ENCODE measurements around the gene GLRX3. TPM values are rescaled to one million over a fixed set of nuclear protein-coding genes. Genes with fewer than 3 reads are reported as not detected.
"Not testable (repeated sequence)": the region's sequence is repeated elsewhere in the genome, so short reads cannot be mapped to it uniquely, and the experiment has no call there.

GLRX3 gene
- total and polyA plus RNA-seq, 2 donors = 72.7 to 82.4 TPM

DNA sequence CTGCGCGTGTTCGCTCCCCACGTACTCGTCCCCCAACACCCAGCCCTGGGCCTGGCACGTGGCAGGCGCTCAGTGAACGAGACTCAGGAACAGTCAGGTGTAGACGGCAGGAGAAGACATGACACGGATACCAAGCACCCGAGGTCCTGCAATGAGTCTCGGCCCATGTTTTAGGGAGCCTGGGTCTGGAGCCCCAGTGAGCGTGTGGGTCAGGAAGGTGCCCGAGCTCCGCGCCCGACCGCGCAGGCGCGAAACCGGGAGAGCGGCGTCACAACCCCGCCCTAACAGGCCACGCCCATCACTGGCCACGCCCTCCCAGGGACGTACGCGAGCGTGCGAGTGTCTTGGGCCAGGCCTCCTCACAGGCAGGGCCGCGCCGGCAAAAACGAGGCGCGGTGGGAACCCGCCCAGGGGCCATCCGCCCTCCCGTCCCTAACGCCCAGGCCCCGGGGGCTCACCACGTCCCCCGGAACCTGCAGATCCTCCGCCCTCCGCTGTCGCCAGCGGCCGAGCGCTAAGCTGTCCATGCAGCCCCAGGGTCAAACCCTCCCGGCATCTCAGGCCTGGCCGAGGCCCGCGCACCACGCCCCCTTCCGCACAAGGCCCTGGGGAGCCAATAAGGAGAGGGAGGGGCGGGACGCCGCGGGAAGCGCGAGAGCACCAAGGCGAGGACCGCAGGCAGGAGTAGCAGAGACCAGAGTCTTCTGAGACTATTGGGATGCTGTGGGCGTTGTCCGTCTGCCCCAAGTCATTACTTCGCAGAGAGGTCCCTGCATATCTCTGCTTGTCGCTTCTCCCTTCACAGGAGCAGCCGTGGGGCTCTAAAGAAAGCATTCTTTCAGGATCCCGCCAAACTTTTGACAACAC is 25.7 kb upstream of the GLRX3 start, which contains the start of gene C10orf143:
C10orf143 (minus strand) TSS at position 585 of the 867 bp plus-strand sequence; CDS start at position 527, 58 bp downstream.
- no peaks in the 10 kb centered on the region for H3K27me3 ChIP-seq (ENCODE audit: control insufficient read depth in 2 of 2, insufficient read depth in 1 of 2, low read length in 1 of 2)
- under 1% methylated on average over 71 of the region's 71 CpGs for WGBS
- DNase-seq (ENCODE audit: low read depth in 6 of 9, low spot score in 9 of 9) = peak; percentile 94 to 99 (median 97)

DNA sequence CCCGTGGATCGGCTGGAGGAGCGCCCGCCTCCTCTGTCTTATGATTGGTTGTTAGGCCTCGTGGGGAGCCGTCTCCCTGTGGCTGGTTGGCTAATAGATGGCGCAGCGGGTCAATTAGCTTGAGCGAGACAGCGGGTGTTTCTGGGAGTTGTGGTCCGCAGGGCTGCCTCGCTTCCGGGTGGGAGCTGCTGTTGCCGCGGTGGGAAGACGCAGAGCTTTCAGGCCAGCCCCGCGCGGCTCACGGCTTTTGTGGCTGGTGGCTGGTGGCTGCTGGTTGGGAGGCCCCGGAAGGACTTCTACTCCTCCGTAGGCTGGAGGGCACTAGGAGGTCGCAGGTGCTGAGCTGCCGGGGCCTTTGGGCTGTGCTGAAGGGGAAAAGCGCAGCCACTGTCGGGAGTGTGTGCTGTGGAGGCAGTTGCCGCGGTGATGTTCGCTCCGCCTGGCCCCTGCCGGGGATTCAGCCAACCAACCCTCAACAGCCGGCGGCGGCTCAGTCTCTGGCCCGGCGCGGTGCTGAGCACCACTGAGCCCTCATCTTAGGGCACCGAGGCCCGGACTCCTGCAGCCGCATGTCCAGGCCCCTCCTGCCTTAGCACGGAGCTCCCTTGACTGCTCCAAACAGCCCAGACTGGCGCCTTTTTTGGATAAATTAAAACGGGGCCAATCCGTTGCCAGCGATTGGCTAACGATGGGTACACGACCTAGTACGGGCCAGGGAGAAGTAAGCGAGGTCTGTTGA is 24.9 kb upstream of the GLRX3 start:
- peaks cover 0 to 5% of the 10 kb centered on the region in 2 donors for H3K9me3 ChIP-seq (ENCODE audit: control insufficient read depth in 2 of 2, insufficient read depth in 1 of 2, low read length in 1 of 2)
- peak in 8 of 9 donors; percentile 92 to 98 (median 97) for DNase-seq (ENCODE audit: low read depth in 6 of 9, low spot score in 9 of 9)
- 2% methylated on average over 49 of the region's 49 CpGs for WGBS

More for the DNA sequence above, 25.7 kb upstream of the GLRX3 start, which contains the start of gene C10orf143:
- Histone ChIP-seq H3K36me3 (ENCODE audit: control insufficient read depth in 2 of 2, insufficient read depth in 2 of 2, low read length in 1 of 2) (no peaks in the 10 kb centered on the region), H3K4me3 (ENCODE audit: low read length in 2 of 2) (peak within 1 kb of the TSS; percentile 61 to 82), H3K4me1 (ENCODE audit: control insufficient read depth in 2 of 2, insufficient read depth in 2 of 2, low read length in 2 of 2) (peaks cover 0 to 16% of the 10 kb centered on the region in 2 donors), H3K9me3 (ENCODE audit: control insufficient read depth in 2 of 2, insufficient read depth in 1 of 2, low read length in 1 of 2) (peaks cover 0 to 5% of the 10 kb centered on the region in 2 donors), H3K27ac (ENCODE audit: low read depth in 1 of 2, low read length in 1 of 2) (peak within 1 kb of the TSS; percentile 87 to 98)

DNA sequence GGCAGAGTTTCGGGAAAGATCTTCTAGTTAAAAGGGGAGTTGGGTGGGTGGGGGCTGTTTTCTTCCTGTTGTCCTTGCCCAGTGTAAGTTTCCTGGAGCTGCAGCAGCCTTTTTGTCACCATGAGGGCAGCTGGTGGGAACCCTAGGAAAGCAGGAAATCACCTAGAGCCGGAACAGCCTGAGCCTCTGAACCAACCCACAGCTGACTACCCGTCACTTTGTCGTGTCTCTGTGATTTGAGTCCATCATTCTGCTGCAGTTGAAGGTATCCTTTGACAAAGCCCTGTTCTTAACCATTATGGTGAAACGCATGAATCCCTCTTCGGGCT is 24.4 kb upstream of the GLRX3 start:
- Histone ChIP-seq H3K4me1 (ENCODE audit: control insufficient read depth in 2 of 2, insufficient read depth in 2 of 2, low read length in 2 of 2) (peaks cover 0 to 16% of the 10 kb centered on the region in 2 donors), H3K36me3 (ENCODE audit: control insufficient read depth in 2 of 2, insufficient read depth in 2 of 2, low read length in 1 of 2) (no peaks in the 10 kb centered on the region), H3K4me3 (ENCODE audit: low read length in 2 of 2) (peak overlapping the region; percentile 61 to 82), H3K27me3 (ENCODE audit: control insufficient read depth in 2 of 2, insufficient read depth in 1 of 2, low read length in 1 of 2) (no peaks in the 10 kb centered on the region), H3K9me3 (ENCODE audit: control insufficient read depth in 2 of 2, insufficient read depth in 1 of 2, low read length in 1 of 2) (peaks cover 0 to 5% of the 10 kb centered on the region in 2 donors), H3K27ac (ENCODE audit: low read depth in 1 of 2, low read length in 1 of 2) (peak overlapping the region; percentile 87 to 98)
- 79% methylated on average over 6 of the region's 6 CpGs for WGBS
- peak in 2 of 9 donors; percentile 12 to 15 for DNase-seq (ENCODE audit: low read depth in 6 of 9, low spot score in 9 of 9)

More for the DNA sequence above, 24.9 kb upstream of the GLRX3 start:
- Histone ChIP-seq H3K27me3 (ENCODE audit: control insufficient read depth in 2 of 2, insufficient read depth in 1 of 2, low read length in 1 of 2) (no peaks in the 10 kb centered on the region), H3K4me3 (ENCODE audit: low read length in 2 of 2) (peak overlapping the region; percentile 61 to 82), H3K4me1 (ENCODE audit: control insufficient read depth in 2 of 2, insufficient read depth in 2 of 2, low read length in 2 of 2) (peaks cover 0 to 16% of the 10 kb centered on the region in 2 donors), H3K36me3 (ENCODE audit: control insufficient read depth in 2 of 2, insufficient read depth in 2 of 2, low read length in 1 of 2) (no peaks in the 10 kb centered on the region), H3K27ac (ENCODE audit: low read depth in 1 of 2, low read length in 1 of 2) (peak overlapping the region; percentile 87 to 98)

DNA sequence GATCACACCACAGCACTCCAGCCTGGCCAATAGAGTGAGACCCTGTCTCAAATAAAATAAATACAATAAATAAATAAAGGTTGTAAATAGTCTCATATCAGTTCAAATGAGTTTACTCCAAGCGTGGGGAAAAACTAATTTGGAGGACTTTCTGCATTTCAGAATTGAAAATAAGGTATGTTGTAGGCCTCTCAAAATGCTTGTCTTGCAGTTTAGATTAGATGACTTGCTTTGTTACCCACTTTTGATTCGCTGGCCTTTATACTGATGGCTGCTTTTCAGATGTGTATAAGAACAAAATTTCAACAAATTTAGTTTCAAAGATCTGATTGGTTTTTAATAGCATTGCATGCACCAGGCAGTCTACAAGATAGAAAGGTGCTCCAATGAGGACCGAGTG is 23.4 kb upstream of the GLRX3 start:
- Histone ChIP-seq H3K27ac (ENCODE audit: low read depth in 1 of 2, low read length in 1 of 2) (no peak overlapping the region), H3K9me3 (ENCODE audit: control insufficient read depth in 2 of 2, insufficient read depth in 1 of 2, low read length in 1 of 2) (peaks cover 0 to 13% of the 10 kb centered on the region in 2 donors), H3K27me3 (ENCODE audit: control insufficient read depth in 2 of 2, insufficient read depth in 1 of 2, low read length in 1 of 2) (no peaks in the 10 kb centered on the region), H3K36me3 (ENCODE audit: control insufficient read depth in 2 of 2, insufficient read depth in 2 of 2, low read length in 1 of 2) (no peaks in the 10 kb centered on the region), H3K4me1 (ENCODE audit: control insufficient read depth in 2 of 2, insufficient read depth in 2 of 2, low read length in 2 of 2) (peaks cover 0 to 16% of the 10 kb centered on the region in 2 donors), H3K4me3 (ENCODE audit: low read length in 2 of 2) (no peak overlapping the region)
- 97% methylated on average over 3 of the region's 3 CpGs for WGBS
- no peak for DNase-seq (ENCODE audit: low read depth in 6 of 9, low spot score in 9 of 9)

DNA sequence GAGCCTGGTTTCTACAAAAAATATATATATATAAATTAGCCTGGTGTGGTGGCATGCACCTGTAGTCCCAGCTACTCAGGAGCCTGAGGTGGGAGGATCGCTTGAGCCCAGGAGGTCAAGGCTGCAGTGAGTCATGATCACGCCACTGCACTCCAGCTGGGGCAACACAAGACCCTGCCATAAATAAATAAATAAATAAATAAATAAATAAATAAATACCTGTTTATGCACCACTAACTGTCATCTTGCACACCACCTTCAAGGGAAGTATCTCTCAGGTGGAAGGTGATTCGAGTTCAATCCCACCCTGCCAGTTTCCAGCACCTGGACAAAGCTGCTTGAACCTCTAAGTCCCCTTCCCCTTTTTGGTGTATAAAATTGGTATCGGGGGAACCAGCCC is 19.2 kb upstream of the GLRX3 start:
- not testable (repeated sequence) for H3K9me3 ChIP-seq (ENCODE audit: control insufficient read depth in 2 of 2, insufficient read depth in 1 of 2, low read length in 1 of 2); DNase-seq (ENCODE audit: low read depth in 6 of 9, low spot score in 9 of 9); H3K27me3 ChIP-seq (ENCODE audit: control insufficient read depth in 2 of 2, insufficient read depth in 1 of 2, low read length in 1 of 2); H3K27ac ChIP-seq (ENCODE audit: low read depth in 1 of 2, low read length in 1 of 2); H3K4me1 ChIP-seq (ENCODE audit: control insufficient read depth in 2 of 2, insufficient read depth in 2 of 2, low read length in 2 of 2); H3K4me3 ChIP-seq (ENCODE audit: low read length in 2 of 2); H3K36me3 ChIP-seq (ENCODE audit: control insufficient read depth in 2 of 2, insufficient read depth in 2 of 2, low read length in 1 of 2)
- 97% methylated on average over 4 of the region's 4 CpGs for WGBS

DNA sequence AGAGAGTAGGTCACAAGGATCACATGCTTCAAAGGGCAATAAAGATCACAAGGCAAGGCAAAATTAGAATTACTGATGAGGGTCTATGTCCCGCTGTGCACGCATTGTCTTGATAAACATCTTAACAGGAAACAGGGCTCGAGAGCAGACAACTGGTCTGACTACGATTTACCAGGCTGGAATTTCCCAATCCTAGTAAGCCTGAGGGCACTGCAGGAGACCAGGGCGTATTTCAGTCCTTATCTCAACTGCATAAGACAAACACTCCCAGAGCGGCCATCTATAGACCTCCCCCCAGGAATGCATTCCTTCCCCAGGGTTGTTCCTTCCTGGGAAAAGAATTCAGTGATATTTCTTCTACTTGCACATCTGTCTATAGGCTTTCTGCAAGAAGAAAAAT is 18.7 kb upstream of the GLRX3 start:
- not testable (repeated sequence) for H3K27ac ChIP-seq (ENCODE audit: low read depth in 1 of 2, low read length in 1 of 2); H3K36me3 ChIP-seq (ENCODE audit: control insufficient read depth in 2 of 2, insufficient read depth in 2 of 2, low read length in 1 of 2); H3K4me1 ChIP-seq (ENCODE audit: control insufficient read depth in 2 of 2, insufficient read depth in 2 of 2, low read length in 2 of 2); H3K4me3 ChIP-seq (ENCODE audit: low read length in 2 of 2); DNase-seq (ENCODE audit: low read depth in 6 of 9, low spot score in 9 of 9); H3K27me3 ChIP-seq (ENCODE audit: control insufficient read depth in 2 of 2, insufficient read depth in 1 of 2, low read length in 1 of 2); H3K9me3 ChIP-seq (ENCODE audit: control insufficient read depth in 2 of 2, insufficient read depth in 1 of 2, low read length in 1 of 2)
- 87% methylated on average over 6 of the region's 6 CpGs for WGBS

DNA sequence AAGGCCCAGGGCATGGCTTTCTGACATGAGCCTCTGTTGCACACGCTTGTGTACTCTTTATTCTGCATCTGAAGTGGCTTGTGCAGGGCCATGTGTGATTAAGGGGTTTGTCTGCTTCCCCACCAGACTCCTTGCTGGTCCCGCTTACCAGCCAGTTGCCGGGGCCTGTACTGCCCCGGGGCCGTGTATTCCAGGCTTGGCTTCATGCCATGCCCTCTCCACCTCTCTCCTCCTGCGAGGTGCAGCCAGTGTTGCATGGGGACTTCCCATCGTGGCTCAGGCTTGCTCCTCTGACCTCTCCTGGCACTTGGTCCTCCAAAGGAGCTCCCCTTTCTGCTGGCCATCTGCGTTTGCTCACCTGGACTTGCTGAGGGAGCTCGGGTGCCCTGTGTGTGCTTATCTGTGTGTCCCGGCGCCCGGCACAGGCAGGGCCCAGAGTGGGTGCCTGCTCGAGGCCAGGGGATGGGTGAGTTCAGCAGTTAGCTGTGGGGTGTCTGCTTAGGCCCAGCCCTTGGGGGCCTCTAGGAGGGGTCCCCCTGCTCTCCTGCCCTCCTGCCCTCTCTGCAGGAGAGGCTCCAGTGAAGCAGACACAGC is 14.6 kb upstream of the GLRX3 start:
- Histone ChIP-seq H3K36me3 (ENCODE audit: control insufficient read depth in 2 of 2, insufficient read depth in 2 of 2, low read length in 1 of 2) (no peaks in the 10 kb centered on the region), H3K4me3 (ENCODE audit: low read length in 2 of 2) (no peak overlapping the region), H3K9me3 (ENCODE audit: control insufficient read depth in 2 of 2, insufficient read depth in 1 of 2, low read length in 1 of 2) (peaks cover 0 to 8% of the 10 kb centered on the region in 2 donors), H3K4me1 (ENCODE audit: control insufficient read depth in 2 of 2, insufficient read depth in 2 of 2, low read length in 2 of 2) (no peaks in the 10 kb centered on the region), H3K27ac (ENCODE audit: low read depth in 1 of 2, low read length in 1 of 2) (no peak overlapping the region), H3K27me3 (ENCODE audit: control insufficient read depth in 2 of 2, insufficient read depth in 1 of 2, low read length in 1 of 2) (peaks cover 0 to 3% of the 10 kb centered on the region in 2 donors)
- 87% methylated on average over 13 of the region's 13 CpGs for WGBS
- DNase-seq (ENCODE audit: low read depth in 6 of 9, low spot score in 9 of 9) = no peak

DNA sequence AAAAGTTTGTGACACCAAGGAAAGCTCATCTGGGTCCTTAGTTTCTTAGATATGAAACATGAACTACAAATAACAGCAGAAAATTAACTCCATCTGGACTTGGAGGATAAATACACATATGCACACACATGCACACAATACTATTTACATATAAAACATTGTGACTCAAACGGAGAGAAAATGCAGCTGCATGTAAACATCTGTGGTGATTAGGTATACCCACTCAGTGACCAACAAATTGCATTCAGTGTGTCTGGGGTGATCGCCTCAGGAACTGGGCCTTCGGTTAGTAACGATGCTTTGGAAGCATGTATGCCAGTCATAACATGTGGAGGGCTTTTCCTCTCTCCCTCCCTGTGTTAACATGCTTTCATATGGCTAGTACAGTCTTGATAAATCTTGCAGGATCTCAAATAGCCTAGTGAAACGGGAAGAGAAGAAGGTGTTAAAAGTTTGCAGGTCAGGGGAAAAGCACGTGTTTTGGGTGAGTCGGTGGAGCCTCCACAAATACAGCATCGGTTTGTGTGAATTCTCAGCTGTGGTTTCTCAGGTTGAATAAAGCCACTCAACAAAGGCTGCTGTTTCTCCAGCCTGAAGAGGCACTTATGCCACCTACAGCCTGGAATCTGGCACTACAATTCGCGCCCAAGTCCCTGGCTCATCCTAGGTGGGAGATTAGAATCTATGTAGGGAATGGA is 8.7 kb upstream of the GLRX3 start:
- no peaks in the 10 kb centered on the region for H3K36me3 ChIP-seq (ENCODE audit: control insufficient read depth in 2 of 2, insufficient read depth in 2 of 2, low read length in 1 of 2)
- 19% methylated on average over 10 of the region's 10 CpGs for WGBS
- peaks cover 0 to 4% of the 10 kb centered on the region in 2 donors for H3K4me1 ChIP-seq (ENCODE audit: control insufficient read depth in 2 of 2, insufficient read depth in 2 of 2, low read length in 2 of 2)
- H3K9me3 ChIP-seq (ENCODE audit: control insufficient read depth in 2 of 2, insufficient read depth in 1 of 2, low read length in 1 of 2) = no peaks in the 10 kb centered on the region
- peak in 6 of 9 donors; percentile 44 to 77 (median 53) for DNase-seq (ENCODE audit: low read depth in 6 of 9, low spot score in 9 of 9)
- peaks cover 9 to 38% of the 10 kb centered on the region in 2 donors for H3K27me3 ChIP-seq (ENCODE audit: control insufficient read depth in 2 of 2, insufficient read depth in 1 of 2, low read length in 1 of 2)
- no peak overlapping the region for H3K27ac ChIP-seq (ENCODE audit: low read depth in 1 of 2, low read length in 1 of 2)
- no peak overlapping the region for H3K4me3 ChIP-seq (ENCODE audit: low read length in 2 of 2)
